GM18526 (cell line): ENCODE measurements around the gene ACSS3.

Experiments used
- POLR2A ChIP-seq: IDR thresholded peaks from 3 replicates; pipeline ENCODE4 v1.6.1; 2011; ENCODE audit not compliant: insufficient read length; ENCODE audit errors: extremely low read depth

The ACSS3 gene

GRCh38 chr12:81231574-81232368, 153.9 kb downstream of the ACSS3 start:
- TF ChIP-seq POLR2A: no peak

GRCh38 chr12:81245458-81245857, 167.6 kb downstream of the ACSS3 start:
- TF ChIP-seq POLR2A: no peak

- TF ChIP-seq POLR2A: no peak
Measured at GRCh38 chr12:81245907-81246570, 168.2 kb downstream of the ACSS3 start.

GRCh38 chr12:81249976-81250375, 172.1 kb downstream of the ACSS3 start:
- no peak for TF ChIP-seq POLR2A

GRCh38 chr12:81252228-81252627, 174.3 kb downstream of the ACSS3 start:
- TF ChIP-seq POLR2A: no peak

- no peak for TF ChIP-seq POLR2A
Measured at GRCh38 chr12:81253360-81253759, 175.5 kb downstream of the ACSS3 start.

GRCh38 chr12:81255456-81255855, 177.6 kb downstream of the ACSS3 start:
- no peak for TF ChIP-seq POLR2A

GRCh38 chr12:81255947-81256346, 178.1 kb downstream of the ACSS3 start:
- TF ChIP-seq POLR2A: no peak

- no peak for TF ChIP-seq POLR2A
Measured at GRCh38 chr12:81257947-81258551, 180.2 kb downstream of the ACSS3 start.

- no peak for TF ChIP-seq POLR2A
Measured at GRCh38 chr12:81259360-81259759, 181.5 kb downstream of the ACSS3 start.

GRCh38 chr12:81261508-81262207, 183.8 kb downstream of the ACSS3 start:
- TF ChIP-seq POLR2A: no peak

GRCh38 chr12:81263072-81263471, 185.2 kb downstream of the ACSS3 start:
- TF ChIP-seq POLR2A: no peak

- no peak for TF ChIP-seq POLR2A
Measured at GRCh38 chr12:81270385-81270784, 192.5 kb downstream of the ACSS3 start.

GRCh38 chr12:81274637-81275529, 197.0 kb downstream of the ACSS3 start:
- no peak for TF ChIP-seq POLR2A

- no peak for TF ChIP-seq POLR2A
Measured at GRCh38 chr12:81284137-81284536, 206.3 kb downstream of the ACSS3 start.
